GM18498 (cell line): ENCODE results near the gene ZNF275.
"Not testable (repeated sequence)": the region's sequence is repeated elsewhere in the genome, so short reads cannot be mapped to it uniquely, and the experiment has no call there.

ENCODE experiments used
- ATAC-seq: cut with Tn5 transposase; IDR thresholded peaks from one replicate; pipeline ENCODE4 v1.9.1; 2021; ENCODE audit warnings: mild to moderate bottlenecking, moderate library complexity; ENCODE audit not compliant: unreplicated experiment

Gene ZNF275

DNA sequence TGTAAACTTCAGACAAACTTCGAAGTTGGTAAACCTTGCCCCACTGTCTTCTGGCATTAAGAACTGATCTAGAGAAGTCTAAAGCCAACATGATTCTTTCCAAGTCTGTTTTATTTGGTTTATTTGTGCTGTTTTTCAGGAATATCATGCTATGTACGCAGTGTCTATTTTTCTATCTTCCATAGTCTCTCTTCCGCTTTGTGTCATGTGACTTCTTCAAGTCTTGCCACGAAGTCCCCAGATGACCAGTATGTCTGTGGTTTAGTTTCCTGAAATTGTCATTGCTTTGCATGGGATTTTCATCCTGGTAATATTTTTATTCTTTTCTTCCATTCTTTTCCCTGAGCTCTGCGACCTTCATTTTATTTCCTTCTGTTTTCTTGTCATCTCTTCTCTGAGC is 52.1 kb downstream of the ZNF275 start:
- ATAC-seq, result no peak

DNA sequence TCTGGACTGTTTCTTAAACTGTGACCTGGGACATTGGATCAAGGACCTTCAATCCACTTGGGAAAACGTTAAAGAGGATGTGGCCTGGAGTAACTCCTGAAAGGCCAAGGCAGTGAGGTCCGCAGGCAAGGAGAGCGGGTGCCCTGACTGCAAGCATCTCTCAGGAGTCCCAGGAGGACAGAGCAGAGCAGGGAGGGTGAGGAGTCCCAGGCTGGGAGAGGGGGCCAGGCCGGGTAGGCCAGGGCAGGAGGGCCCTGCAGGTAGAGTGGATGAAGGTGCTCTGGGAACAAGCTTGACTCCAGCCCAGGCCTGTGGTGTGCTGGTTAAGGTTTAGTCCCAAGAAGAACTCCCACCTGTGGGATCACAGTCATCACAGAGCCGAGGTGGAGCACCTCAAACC is 53.4 kb downstream of the ZNF275 start:
- no peak for ATAC-seq

DNA sequence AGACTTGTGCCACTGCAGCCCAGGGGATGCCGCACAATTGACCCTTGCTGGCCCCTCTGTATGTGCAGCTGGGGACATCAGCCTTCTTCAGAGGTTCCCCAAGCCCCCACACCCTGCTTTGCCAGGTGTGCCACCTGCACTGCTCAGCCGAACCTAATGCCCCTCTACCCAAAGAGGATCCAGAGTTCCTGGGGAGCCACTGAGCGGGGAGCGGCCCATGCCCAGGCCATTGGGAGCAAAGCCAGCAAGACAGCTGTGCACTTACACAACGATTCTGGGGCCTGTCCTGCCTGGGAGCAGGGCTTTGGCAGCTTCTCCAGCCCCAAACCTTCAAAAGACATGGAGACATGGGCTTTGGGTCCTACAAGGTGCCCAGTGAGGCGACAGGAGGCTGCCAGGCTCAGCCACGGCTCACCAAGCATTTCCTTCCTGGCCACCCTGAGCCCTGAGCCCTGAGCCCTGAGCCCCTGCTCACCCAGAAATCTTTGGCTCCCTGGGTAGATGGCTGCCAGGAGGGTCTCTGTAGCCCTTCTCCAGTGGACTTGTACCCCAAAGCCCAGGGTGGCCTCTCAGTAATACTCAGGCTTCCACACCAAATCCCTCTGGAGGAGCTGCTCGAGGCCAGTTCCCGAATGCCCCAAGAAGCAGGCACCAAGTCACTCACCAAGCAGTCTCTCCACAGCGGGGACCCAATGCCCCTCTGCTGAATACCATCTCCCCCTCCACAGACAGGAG is 54.2 kb downstream of the ZNF275 start:
- ATAC-seq, result no peak

DNA sequence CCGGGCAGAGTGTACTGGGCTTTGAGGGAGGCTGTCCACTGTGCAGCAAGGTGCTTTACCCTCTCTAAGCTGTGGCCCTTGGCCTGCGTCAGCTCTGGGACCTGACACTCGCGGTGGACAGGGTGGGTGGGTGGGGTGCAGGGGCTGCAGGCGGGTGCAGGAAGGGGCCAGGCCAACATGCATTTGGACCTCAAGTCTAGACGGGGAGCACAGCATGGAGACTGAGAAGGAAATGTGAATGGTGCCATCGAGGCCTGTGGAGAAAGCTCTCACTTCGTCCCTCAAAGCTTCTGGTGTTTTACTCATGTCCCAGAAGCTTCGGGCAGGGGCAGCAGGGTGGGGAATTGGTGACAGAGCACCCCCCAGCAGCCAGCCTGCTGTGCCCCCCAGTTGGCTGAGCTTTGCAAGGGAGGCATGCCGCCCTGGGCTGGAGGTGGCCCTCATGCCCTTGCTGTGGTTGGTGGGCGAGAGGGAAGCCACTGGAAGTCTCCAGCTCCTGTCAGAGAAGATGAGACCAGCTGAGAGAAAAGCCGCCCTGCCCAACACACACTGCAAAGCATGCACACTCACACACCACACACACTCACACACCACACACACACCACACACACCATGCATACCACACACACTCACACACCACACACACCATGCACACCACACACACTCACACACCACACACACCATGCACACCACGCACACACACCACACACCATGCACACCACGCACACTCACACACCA is 54.9 kb downstream of the ZNF275 start:
- no peak for ATAC-seq

DNA sequence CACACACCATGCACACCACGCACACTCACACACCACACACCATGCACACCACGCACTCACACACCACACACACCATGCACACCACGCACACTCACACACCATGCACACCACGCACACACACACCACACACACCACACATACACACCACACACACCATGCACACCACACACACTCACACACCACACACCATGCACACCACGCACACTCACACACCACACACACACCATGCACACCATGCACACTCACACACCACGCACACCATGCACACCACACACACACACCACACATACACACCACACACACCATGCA is 55.5 kb downstream of the ZNF275 start:
- not testable (repeated sequence) for ATAC-seq

DNA sequence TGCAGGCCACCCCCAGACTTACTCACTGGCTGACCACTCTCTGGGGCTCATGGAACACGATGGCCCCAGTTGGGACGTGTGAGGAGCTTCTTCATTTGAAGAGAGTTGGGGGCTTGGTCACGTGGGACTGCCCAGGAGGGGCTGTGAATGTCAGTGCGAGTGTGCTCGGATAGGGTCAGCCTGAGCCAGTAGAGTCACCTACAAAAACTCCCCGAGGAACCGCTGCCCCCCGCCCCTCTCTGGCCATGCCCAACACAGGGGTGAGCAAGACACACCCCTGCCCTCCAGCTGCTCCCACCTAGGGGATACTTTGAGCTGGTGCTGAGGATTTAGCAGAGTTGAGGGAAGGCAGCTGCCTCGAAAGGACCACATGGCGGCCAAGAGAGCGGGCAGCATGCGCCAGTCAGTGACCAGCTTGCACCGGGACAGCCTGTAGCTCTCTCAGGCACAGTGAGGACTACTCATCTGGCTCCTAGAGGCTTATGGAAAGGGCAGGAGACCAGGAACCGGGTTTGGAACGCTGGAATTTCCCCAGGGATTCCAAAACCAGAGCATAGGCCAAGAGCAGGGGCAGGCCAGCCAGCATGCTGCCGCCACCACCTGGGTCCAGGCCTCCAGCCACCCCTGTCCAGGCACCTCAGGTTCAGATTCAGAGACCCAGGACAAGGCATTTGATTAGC is 58.8 kb downstream of the ZNF275 start:
- no peak for ATAC-seq

DNA sequence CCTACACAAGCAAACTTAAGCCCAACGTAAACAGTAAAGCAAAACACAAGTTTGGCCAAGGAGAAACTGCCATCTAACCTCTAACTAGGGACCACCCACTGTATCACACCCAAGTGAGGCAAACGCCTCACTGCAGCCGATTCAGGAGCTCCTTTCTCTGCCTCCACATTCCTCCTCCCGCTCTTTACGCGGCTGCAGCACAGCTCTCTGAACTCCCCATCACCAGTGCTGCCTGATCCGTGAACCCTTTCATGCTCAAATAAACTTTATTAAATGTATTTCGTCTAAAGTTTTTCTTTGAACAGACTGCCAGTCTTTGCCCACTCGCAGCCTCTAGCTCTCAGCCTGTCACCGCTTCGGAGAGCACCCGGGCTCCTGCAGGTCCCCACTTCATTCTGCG is 60.7 kb downstream of the ZNF275 start:
- ATAC-seq, result no peak

DNA sequence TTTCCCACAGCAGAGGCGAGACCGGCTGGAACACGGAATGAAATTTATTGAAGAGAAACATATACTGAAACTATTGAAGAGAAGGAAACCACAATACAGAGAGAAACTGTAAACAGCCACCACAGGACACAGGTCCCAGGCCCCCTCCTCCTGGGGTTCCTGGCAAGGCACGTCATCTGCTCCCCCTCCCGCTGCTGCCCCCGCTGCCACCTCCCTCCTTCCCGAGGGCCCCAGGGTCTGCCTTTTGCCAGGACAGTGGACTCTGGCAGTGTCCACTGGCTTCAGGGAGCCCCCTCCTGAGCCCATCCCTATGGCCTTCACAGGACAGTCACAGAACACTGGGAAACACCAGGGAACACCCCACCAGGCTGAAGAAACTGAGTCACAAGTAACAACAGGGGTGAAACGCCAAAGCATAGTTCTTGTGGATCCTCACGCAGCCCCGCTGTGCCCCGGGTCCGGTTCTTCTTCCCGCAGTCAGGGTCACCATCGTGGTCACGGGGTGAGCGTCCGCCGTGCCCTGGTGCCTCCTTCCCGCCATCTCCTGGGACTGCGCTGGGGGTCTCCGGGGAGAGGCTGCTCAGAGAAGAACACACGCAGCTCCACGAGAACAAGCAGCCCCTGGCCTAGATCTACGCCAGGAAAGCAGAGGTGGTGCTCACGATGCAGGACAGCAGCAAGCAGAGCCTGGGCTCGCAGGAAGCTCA is 61.8 kb downstream of the ZNF275 start:
- ATAC-seq, result peak; percentile 69

DNA sequence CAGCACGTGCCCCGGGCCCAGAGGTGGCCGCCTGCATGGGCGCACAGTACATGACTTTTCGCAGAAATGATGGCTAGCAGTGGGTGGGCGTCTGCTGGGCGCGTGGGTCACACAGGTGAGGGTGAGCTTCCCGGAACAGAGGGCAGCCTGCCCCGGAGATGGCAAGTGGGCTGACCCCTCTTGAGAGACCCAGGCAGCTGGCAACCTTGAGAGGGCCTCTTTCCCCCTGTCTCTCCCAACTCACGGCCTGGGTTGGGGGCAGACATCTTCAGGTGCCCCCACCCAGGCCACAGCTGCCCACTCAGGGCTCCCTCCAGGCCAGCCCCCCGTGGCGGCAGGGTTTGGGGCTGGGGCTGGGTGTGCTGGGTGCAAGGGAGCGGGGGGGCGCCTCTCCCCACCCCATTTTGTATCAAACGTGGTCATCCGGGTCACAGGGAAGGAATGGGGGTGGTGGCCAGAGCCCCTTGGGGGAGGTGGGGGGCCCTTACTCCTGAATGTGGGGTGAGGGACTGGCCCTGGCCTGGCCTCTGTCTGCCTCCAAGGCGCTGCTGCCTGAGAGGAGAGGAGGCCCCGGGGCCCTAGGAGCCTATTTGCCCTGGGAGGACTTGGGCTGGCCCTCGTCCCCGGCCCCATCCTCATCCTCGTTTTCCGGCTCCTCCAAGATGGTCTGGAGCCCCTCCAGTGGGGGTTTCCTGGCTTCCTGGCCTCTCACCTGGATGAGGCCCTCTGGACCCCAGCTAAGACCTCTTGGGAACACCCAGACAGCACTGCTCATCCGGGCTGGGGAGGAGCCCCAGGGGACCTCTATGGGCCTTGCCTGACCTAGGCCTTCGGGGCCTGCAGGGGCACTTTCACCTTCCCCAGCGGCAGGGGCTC is 62.6 kb downstream of the ZNF275 start:
- no peak for ATAC-seq

DNA sequence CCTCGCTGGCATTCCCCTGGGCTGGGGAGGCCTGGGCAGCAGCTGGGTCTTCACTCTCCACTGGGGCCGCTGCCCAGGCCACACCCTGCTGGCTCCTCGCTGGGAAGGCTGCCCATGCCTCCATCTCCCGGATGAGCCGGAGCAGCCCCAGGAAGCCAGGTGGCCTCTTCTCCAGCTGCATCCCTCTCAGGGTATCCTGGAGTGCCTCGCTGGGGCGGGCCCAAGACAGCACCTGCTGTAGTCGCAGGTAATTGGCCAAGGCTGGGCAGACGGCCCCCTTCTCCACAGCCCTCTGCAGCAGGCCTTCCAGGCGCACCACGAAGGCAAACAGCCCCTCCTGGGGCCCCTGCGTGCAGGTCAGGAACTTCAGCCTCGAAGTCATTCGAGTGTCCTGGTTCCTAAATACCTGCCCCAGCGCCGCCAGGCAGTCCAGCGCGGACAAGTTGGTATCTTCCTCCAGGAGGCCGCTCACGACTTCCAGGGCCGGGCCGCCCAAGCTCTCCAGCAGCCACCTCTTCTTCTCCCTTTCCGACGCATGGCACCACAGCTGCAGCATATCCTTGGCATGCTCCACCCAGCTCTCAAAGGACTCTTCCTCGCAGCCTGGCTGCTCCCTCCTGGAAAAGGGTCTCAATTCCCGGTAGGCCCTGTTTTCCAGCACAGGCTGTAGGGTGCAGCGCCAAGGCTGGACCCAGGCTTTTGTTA is 63.5 kb downstream of the ZNF275 start:
- ATAC-seq, result no peak

DNA sequence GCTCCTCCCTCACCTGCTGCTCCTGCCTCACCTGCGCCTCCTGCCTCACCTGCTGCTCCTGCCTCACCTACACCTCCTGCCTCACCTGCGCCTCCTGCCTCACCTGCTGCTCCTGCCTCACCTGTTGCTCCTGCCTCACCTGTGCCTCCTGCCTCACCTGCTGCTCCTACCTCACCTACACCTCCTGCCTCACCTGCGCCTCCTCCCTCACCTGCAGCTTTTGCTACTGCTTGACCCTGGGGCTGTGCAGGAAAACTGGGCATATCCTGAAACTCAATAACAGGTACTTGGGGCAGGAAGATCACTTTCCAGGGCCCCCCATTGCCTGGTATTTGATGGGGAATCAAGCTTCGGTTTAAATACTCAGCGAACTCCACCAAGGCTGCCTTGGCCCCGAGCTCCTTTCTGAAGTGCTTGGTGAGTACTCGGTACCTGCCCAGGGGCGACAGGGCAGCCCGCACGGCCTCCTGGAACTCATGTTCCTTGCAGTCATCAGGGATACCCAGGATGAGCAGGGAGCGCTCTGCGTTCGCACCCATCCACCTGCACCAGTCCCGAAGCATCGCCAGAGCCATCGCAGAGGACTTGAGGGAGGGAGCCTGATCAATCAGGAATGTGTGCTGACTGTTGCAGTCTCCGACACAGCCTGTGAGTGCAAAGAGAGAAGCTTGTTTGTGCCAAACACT is 64.5 kb downstream of the ZNF275 start:
- ATAC-seq, result no peak

DNA sequence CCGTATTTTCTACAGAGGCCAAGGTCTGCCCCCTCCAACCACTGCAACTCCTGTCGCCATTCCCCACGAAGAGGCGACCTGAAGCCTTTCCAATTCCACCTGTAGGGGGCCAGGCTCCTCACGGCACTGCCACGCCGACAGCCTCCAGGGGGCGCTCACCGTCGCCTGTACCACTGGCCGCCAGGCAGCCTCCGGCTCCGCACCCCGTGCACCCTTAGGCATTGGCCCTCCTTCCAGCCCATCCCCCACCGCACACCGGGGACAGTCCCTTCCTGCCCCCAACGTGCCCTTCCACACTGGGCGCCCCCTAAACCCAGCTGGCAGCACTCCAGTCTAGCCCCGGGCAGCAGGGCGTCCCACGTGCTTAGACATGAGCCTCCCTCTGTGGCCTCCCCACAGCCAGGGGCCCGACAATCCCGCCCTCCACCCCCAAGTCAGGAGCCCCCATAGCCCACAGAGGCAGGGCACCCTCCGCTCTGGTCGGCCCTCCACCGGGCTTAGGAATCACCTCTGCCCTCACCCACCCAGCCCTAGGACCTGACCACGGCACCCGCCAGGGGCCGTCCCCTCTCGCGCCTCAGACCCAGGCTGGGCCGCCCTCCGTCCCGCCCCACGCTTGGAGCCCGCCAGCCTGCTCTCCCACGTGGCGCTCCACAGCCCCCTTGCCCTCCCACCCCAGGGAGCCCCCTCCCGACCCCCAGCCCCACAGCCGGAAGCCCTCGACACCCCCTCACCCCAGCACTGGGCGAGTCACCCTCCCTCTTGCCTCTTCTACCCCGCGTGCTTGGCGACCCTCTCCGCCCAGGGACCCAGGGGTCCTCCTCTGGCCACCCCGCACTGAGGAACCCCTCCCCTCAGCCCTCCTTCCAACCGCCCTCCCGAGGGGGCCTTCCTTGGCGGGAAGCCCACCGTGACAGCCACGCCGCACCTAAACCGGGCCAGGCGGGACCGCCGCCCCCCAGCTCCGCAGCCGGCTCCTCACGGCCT is 66.5 kb downstream of the ZNF275 start:
- no peak for ATAC-seq

DNA sequence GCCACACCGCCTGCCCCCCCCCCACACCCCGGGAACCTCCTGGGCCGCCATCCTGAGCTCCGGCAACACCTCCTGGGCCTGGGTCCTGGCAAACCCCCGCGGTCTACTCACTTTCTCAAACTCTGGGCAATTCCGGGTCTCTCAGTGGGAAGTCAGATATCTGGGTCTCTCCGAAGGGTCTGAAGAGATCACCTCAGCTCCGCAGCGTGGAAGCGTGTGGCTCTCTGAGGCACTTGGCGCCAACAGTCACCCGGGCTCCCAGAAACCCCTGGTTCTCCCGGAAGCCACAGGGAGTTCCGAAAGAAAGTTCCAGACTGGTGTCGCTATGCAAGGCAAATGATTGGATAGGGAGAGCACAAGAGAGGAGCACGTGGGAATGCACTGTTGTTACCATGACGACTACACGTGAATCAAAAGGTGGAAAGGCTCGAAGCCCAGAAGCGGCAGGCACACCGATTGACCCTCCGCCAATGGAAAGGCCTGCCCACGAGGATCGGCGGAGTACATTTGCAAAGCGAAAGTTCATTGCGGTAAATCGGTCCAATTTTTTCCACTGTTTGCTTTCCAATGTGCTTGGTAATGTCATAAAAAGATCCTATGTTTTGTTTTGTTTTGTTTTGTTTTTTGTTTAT is 67.3 kb downstream of the ZNF275 start, which contains the start of gene PNMA6E:
Gene PNMA6E (minus strand): TSS at position 218 of the 632 bp plus-strand sequence. CDS start 2,501 bp downstream, outside the sequence.
- ATAC-seq, result no peak
